Smooth muscle cell (in vitro differentiated cells): ENCODE measurements around the gene TTC27. TPM values are rescaled to one million over a fixed set of nuclear protein-coding genes. Genes with fewer than 3 reads are reported as not detected.
"Not testable (repeated sequence)": the region's sequence is repeated elsewhere in the genome, so short reads cannot be mapped to it uniquely, and the experiment has no call there.

Experiments
- DNase-seq: peaks from one replicate; lab custom pipeline; 2025; ENCODE audit not compliant: unreplicated experiment; lab: John Stamatoyannopoulos, UW
- H2AFZ ChIP-seq: fragments of 200-600 bp; sonication (generic); 2 replicates; pipeline ENCODE4 v1.6.0; 2016; ENCODE audit warnings: antibody characterized with exemption, low read depth, mild to moderate bottlenecking
- H3F3A ChIP-seq: fragments of 200-600 bp; sonication (generic); 2 replicates; pipeline ENCODE4 v1.6.0; 2017; ENCODE audit warnings: antibody characterized with exemption, low read depth
- H3K27ac ChIP-seq: fragments of 200-600 bp; sonication (generic); 2 replicates; pipeline ENCODE4 v1.5.1; 2016; ENCODE audit warnings: low read depth, mild to moderate bottlenecking
- H3K27me3 ChIP-seq: fragments of 200-600 bp; sonication (generic); 2 replicates; pipeline ENCODE4 v1.6.1; 2016; ENCODE audit warnings: low read depth, mild to moderate bottlenecking
- H3K36me3 ChIP-seq: fragments of 200-600 bp; sonication (generic); 2 replicates; pipeline ENCODE4 v1.5.1; 2016; ENCODE audit warnings: low read depth
- H3K4me1 ChIP-seq: fragments of 200-600 bp; sonication (generic); 2 replicates; pipeline ENCODE4 v1.5.1; 2016; ENCODE audit warnings: low read depth
- H3K4me2 ChIP-seq: fragments of 200-600 bp; sonication (generic); 2 replicates; pipeline ENCODE4 v1.6.0; 2016; ENCODE audit warnings: mild to moderate bottlenecking
- H3K4me3 ChIP-seq: fragments of 200-600 bp; sonication (generic); 2 replicates; pipeline ENCODE4 v1.5.1; 2016; ENCODE audit warnings: mild to moderate bottlenecking
- H3K79me2 ChIP-seq: fragments of 200-600 bp; sonication (generic); 2 replicates; pipeline ENCODE4 v1.6.0; 2016; ENCODE audit warnings: low read depth, mild to moderate bottlenecking
- H3K9ac ChIP-seq: fragments of 200-600 bp; sonication (generic); 2 replicates; pipeline ENCODE4 v1.6.0; 2016; ENCODE audit warnings: low read depth
- H3K9me3 ChIP-seq: fragments of 200-600 bp; sonication (generic); replicated peaks from 2 replicates; pipeline ENCODE4 v1.5.1; 2016; ENCODE audit warnings: low read depth
- H4K20me1 ChIP-seq: fragments of 200-600 bp; sonication (generic); 2 replicates; pipeline ENCODE4 v1.6.0; 2016; ENCODE audit warnings: low read depth
- WGBS: methylation state at CpG from one replicate; pipeline ENCODE4 v1.1.7; 2016; ENCODE audit warnings: low lambda C conversion rate; 5-methylcytosine and 5-hydroxymethylcytosine counted together
- polyA plus RNA-seq: library from polyadenylated mRNA; unstranded; fragments of >200 nt; fragmentation: Nextera tagmentation; extraction: Ambion mirVana; gene quantifications from 2 replicates; pipeline ENCODE4 v1.2.1, GENCODE V29; 2016
- total RNA-seq: library from RNA; depleted of rRNA; stranded (reverse); fragments of >200 nt; gene quantifications from 2 replicates; pipeline ENCODE4 v1.2.3, GENCODE V29; 2014
- TF ChIP-seq, protein P1 (sequence below): fragments of 200-600 bp; sonication (generic); IDR thresholded peaks from 2 replicates; pipeline ENCODE4 v1.5.1; 2017; ENCODE audit warnings: borderline replicate concordance, mild to moderate bottlenecking, antibody characterized with exemption; ENCODE audit not compliant: insufficient read depth, poor library complexity, severe bottlenecking

Gene TTC27
- total and polyA plus RNA-seq, 2 experiments from 2014 or later, result 9.2 to 12.1 TPM

DNA sequence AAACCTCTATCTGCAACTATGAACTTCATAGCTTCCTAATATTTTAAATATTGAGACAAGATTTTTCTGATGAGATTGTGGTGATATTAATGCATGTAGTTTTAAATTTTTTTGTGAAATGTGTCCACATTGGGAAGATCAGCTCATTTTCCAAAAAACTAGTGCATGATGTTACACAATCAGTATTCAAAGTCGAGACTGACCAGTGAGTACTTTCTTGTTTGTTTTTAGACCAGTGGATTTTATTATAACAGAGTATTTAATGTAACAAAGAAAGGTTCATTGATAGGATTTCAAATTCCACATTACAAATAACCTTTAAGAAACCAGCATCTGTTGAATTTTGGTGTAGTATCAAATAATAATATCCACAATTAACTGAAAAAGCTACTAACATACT is 99.3 kb downstream of the TTC27 start:
- Histone ChIP-seq H3K4me3 (no peak overlapping the region), H3K27me3 (no peaks in the 10 kb centered on the region), H3K9me3 (no peaks in the 10 kb centered on the region), H3K27ac (no peak overlapping the region), H3K9ac (no peak overlapping the region), H3K36me3 (no peaks in the 10 kb centered on the region), H2AFZ (no peak overlapping the region), H3K79me2 (no peaks in the 10 kb centered on the region), H3K4me1 (no peaks in the 10 kb centered on the region), H3K4me2 (no peak overlapping the region), H3F3A (no peaks in the 10 kb centered on the region), H4K20me1 (no peaks in the 10 kb centered on the region)
- DNase-seq, result no peak
- TF ChIP-seq, protein P1, sequence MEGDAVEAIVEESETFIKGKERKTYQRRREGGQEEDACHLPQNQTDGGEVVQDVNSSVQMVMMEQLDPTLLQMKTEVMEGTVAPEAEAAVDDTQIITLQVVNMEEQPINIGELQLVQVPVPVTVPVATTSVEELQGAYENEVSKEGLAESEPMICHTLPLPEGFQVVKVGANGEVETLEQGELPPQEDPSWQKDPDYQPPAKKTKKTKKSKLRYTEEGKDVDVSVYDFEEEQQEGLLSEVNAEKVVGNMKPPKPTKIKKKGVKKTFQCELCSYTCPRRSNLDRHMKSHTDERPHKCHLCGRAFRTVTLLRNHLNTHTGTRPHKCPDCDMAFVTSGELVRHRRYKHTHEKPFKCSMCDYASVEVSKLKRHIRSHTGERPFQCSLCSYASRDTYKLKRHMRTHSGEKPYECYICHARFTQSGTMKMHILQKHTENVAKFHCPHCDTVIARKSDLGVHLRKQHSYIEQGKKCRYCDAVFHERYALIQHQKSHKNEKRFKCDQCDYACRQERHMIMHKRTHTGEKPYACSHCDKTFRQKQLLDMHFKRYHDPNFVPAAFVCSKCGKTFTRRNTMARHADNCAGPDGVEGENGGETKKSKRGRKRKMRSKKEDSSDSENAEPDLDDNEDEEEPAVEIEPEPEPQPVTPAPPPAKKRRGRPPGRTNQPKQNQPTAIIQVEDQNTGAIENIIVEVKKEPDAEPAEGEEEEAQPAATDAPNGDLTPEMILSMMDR, result no peak
- WGBS, result 93% methylated on average over 1 of the region's 1 CpG

DNA sequence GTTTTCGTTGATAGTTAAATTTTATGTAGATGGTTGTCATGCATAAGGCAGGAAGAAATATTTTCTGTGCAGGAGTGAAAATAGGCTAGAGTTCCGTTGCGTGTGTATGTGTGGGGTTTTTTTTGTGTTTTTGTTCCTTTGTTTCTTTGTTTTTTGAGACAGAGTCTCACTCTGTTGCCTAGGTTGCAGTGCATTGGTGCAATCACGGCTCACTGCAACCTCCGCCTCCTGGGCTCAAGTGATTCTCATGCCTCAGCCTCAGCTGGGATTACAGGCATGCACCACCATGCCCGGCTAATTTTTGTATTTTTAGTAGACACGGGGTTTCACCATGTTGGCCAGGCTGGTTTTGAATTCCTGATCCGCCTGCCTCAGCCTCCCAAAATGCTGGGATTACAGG is 103.1 kb downstream of the TTC27 start:
- H3K4me3 ChIP-seq, H3K9ac ChIP-seq, H2AFZ ChIP-seq, DNase-seq, H4K20me1 ChIP-seq, H3F3A ChIP-seq, H3K9me3 ChIP-seq, H3K4me1 ChIP-seq, H3K36me3 ChIP-seq, H3K4me2 ChIP-seq, H3K79me2 ChIP-seq, H3K27ac ChIP-seq, H3K27me3 ChIP-seq: not testable (repeated sequence)
- 97% methylated on average over 8 of the region's 8 CpGs for WGBS

DNA sequence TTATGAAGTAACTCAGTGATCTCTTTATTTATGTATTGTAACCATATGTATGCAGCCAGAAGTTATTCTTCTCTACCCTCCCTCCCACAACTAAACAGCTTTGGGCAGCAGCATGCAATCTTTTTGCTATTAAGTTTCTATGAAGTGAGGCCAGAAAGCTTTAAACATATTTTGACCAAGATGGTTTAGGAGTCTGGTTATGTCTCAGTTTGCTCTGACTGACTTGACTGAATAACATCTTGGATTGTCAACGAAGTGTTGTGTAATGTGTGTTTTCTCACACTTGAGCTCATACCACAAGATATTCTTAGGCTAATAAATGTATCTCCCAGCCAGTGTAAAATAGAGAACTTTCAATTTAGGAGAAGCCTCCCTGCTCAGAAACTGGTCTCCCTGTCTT is 104.3 kb downstream of the TTC27 start:
- Histone ChIP-seq H4K20me1 (no peaks in the 10 kb centered on the region), H3K79me2 (no peaks in the 10 kb centered on the region), H3K27me3 (no peaks in the 10 kb centered on the region), H3K36me3 (no peaks in the 10 kb centered on the region), H3K4me2 (no peak overlapping the region), H3K9me3 (no peaks in the 10 kb centered on the region), H3K27ac (no peak overlapping the region), H3F3A (no peaks in the 10 kb centered on the region), H3K4me3 (no peak overlapping the region), H2AFZ (no peak overlapping the region), H3K9ac (no peak overlapping the region), H3K4me1 (no peaks in the 10 kb centered on the region)
- no peak for DNase-seq
- 80% methylated on average over 1 of the region's 1 CpG for WGBS
- TF ChIP-seq, protein P1, result no peak

DNA sequence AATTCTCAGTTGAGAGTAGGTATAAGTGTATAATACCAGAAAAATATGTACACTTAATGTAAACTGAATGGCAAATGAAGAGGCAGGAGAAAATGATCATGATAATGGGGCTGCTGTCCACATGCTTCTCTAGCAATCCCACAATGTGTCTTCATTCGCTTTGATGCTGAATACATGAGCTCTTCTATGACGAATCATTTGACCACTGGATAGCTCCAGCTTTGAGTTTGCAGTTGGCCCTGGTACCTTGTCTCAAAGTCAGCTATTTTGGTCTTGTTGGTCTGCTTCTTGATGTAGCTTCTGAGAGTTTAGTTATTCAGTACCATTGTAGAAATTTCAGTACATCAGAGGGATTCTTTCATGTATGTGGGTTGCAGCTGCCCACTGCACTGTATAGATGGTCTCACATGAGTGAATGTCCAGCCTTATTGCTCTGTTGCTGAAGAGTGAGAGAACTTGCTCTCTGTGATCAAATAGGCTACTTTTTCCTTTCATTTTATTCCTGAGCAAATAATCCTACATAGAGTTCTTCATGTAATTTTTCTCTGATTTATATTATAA is 105.1 kb downstream of the TTC27 start:
- Histone ChIP-seq H4K20me1 (no peaks in the 10 kb centered on the region), H3K27ac (no peak overlapping the region)

More for the DNA sequence above, 105.1 kb downstream of the TTC27 start:
- Histone ChIP-seq H3K4me3 (no peak overlapping the region), H3F3A (no peaks in the 10 kb centered on the region), H3K9me3 (no peaks in the 10 kb centered on the region), H3K9ac (no peak overlapping the region), H3K4me1 (no peaks in the 10 kb centered on the region), H3K36me3 (no peaks in the 10 kb centered on the region), H3K79me2 (no peaks in the 10 kb centered on the region), H3K4me2 (no peak overlapping the region), H3K27me3 (no peaks in the 10 kb centered on the region), H2AFZ (no peak overlapping the region)
- 86% methylated on average over 2 of the region's 2 CpGs for WGBS
- TF ChIP-seq, protein P1, result no peak
- no peak for DNase-seq
